ENCODE measurements around the gene ARHGAP23.

The ARHGAP23 gene

DNA sequence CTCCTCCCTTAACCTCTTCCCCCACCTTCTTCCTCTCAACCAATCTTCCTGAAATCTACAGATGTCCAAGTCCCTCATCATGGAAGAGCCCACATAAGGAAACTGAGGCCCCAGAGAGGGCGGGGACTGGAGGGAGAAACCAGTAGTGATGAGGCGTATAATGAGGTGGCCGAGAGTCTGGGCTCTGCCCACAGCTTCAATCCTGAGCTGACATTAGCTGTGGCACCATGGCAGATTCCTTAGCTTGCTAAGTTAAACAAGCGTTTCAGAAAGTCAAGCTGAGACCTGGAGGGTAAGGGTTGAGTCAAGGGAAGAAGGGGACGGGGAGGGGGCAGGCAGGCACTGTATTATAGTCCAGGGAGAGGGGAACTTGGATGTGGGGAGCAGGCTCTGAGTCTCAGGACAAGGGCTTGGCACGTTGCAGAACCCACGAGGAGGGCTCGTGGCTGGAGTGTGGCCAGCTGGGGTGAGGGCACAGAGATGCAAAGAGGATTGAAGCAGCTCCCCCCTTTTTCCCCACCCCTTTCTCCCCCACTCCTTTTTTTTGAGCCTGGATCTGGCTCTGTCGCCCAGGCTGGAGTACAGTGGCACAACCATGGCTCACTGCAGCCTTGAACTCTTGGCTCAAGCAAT, 13.3 kb downstream of the ARHGAP23 start:
- no peak for DNase-seq (ENCODE audit: low read depth in 2 of 2)

DNA sequence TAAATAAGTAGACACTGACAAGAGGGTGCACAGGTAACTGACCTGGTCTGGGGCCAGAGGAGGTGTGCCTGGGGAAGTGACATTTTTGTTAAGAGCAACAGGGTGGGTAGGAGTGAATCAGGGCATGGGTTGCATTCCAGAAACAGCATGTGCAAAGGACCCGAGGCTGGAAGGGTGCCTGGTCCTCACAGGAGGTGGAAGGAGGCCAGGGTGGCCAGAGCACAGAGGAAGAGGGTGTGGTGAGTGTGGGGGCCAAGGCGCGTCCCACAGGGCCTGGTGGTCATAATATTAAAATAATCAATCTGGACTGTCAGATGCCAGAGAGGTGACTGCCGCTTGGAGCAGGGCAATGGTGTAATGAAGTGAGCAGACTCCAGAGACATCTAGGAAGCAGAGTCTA, 14.3 kb downstream of the ARHGAP23 start:
- DNase-seq (ENCODE audit: low read depth in 2 of 2) = no peak

DNA sequence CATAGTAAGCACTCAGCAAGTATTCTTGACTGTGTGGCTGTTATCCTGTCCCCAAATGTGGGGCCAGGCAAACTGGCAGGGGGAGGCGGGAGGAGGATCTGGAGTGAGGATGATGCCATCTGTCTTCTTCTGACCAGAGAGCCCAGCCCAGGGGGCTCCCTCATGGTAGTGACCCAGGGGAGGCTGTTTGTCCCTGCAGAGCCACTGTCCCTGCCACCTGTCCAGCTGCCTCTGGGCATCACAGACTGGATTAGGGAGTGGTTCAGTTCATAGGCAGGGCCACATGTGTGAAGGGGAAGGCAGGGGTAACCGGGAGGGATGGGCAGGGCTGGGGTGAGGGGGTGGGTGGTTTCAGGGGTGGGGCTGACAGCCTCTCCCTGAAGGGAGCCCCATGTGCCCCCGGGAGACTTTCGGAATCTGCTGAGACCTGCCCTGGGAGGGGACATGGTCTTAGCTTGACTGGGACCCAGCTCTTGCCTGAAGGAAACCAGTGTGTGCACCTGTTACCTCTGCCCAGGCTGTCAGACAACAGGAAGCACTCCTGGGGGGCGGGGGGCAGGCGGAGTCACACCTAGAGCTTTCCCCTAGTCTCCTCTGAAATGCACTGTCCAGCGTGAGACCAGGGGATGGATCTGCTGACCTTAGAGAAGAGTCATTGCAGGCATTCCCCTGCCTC, 15.2 kb downstream of the ARHGAP23 start:
- DNase-seq (ENCODE audit: low read depth in 2 of 2) = no peak

DNA sequence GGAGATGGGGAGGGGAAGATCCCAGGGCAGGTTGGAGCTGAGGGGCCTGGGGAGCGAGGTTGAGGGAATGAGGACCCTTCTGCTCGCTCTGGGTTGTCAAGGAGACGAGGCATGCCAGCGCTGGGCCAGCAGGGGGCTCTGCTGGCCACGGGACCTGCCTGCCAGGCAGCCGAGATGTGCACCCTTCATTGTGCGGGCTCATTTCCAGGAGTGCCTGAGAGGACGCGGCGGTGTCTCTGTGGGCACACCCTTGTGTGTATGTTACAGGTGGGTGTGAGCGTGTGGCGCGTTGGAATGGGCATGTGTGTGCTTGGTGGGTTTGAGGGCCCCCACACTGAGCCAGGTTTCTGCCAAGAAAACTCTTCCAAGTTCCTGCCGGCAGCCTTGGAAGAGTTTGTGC, 15.9 kb downstream of the ARHGAP23 start:
- DNase-seq (ENCODE audit: low read depth in 2 of 2) = peak in 1 of 2 donors; percentile 11

DNA sequence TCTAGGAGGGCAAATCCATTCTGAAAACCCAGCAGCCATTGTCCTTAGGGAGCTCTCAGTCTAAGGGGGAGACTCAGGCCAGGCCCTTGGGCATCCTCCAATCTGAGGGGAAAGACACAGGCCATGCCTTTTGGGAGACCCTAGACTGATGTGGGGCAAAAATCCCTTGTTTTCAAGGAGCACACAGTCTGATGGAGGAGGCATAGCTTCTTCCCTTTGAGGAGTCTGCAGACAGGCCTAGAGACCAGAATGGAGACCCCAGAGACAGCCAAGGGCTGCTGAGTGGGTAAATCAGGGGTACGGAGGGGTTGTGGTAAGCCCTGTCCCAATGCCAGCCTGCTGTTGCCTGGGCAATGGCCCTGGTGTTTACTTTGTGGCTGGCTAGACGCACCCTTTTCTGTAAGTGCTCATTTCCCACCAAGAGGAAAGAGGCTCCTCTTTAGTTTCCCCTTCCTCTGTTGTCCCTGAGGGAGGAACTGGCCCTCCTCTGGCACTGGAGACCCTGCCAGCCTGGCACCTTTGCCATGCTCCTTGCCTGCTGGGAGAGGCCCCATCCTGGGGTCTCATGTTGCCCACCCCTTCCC, 19.3 kb downstream of the ARHGAP23 start:
- no peak for DNase-seq (ENCODE audit: low read depth in 2 of 2)

DNA sequence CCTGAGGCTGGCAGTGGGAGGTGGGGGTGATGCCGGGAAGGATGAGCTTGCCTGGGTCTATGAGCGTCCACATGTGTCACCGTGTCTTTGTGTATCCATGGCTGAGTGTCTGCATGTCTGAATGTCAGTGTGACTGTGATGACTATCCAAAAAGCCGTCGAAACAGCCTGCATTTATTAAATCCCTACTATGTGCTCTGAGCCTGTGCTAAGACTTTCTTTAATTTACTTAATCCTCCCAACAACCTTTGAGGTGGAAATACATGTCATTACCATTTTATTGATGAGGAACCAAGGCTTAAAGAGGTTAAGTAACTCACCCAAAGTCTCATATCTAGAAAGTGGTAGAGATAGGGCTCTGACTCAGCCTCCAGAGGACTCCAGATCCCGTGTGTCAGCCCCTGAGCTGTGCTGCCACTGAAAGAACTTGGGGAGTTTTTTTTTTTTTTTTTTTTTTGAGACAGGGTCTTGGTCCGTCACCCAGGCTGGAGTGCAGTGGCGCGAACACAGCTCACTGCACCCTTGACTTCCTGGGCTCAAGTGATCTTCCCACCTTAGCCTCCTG, 20.0 kb downstream of the ARHGAP23 start:
- no peak for DNase-seq (ENCODE audit: low read depth in 2 of 2)

DNA sequence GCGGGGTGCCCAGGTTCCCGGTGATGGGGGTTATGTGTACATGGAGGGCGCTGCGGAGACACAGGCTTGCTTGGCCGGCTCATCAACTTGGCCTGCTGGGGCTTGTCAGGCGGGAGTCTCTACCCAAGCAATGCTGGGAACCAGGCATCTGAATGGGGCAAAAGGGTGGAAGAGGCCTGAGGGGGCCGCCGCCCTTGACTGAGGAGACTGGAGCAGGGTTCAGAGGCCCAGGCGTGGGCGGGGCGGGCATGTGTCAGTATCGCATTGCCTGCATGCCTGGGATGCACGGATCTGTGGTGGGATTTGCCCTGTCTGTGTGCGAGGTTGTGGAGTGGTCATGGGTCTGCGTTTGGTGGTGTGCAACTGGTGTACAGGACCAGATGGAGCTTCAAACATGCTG, 21.1 kb downstream of the ARHGAP23 start:
- no peak for DNase-seq (ENCODE audit: low read depth in 2 of 2)

DNA sequence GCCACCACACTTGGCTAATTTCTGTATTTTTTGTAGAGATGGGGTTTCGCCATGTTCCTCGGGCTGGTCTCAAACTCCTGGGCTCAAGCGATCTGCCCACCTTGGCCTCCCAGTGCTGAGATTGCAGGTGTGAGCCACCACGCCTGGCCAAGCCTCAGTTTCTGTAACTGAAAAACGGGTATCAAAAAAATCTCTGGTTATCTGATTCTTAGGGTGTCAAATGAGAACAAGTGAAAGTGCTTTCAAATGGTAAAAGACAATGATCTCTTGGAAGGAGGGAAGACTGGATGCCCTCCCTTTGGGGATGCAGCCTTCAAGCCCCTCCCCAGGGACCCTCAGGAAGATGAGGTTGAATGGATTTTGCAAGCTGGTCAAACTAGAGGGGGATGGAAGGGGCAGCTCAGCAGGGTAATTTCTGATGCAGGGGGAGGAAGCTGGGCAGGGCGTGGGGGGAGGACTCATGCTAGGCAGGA, 22.3 kb downstream of the ARHGAP23 start:
- no peak for DNase-seq (ENCODE audit: low read depth in 2 of 2)

DNA sequence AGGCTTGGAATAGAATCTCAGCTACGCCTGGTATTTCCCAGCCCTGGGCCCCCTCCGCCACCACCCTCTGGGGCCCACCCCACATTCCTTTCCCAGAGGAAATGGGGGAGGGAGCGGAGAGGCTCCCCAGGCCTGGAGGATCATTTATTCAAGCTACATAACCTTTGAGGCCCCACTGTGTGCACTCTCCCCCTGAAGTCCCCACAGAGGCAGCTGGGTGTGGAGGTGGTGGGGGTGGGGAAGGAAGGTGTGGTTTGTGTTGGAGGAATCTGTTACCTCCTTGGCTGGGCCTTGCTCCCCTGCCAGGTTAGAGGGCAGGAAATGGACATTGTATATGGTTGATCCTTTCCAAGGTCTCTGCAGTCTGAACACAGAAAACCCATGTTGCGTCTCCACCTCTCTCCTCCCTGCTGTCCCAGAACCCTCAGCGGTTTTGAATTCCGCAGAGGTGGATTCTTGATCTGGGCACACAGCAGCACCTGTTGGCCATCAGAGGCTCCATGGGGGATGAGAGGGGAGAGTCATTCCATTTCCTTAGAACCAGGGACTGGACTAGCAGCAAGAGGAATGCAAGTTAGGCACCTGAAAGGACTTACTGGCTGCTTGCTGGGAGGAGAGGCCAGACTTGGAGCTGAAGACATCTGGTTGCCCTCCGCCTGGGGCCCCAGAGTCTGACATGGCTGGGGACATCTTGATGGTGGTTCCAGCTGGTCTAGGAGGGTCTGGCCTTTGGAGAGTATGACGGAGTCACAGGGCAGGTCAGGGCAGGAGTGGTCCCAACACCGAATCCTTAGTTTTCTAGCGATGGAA, 23.0 kb downstream of the ARHGAP23 start:
- DNase-seq (ENCODE audit: low read depth in 2 of 2) = no peak

DNA sequence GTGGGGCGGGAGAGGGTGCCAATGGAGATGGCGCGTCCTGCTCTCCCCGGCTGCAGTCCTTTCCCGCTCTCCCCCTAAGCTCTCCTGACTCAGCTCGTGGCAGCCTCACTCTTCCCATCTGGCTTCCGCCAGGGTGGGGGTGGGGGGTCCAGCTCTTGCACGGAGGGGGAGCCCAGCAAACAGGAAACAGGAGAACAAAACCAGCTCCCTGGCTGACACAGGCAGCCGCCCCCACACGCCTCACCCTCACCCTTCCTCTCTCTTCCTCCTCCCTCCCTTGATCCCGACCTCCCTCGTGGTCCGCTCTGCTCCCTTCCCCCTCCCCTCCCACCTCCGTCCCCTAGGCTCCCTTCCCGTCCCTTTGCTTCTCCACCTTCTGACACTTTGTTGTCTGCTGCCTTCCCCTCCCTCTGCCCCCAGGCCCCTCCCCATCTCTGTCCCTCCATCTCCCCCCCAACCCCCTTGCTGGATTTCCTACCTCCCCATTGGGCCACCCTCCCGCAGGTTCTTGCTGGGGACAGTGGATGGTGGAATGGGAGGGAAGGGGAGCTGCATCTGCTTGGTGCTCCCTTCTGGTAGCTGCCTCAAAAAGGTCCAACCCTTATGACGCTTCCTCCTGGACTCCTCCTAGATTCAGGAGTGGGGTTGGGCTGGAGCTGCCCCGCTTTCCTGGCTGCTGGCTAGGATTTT, 23.7 kb downstream of the ARHGAP23 start:
- no peak for DNase-seq (ENCODE audit: low read depth in 2 of 2)

DNA sequence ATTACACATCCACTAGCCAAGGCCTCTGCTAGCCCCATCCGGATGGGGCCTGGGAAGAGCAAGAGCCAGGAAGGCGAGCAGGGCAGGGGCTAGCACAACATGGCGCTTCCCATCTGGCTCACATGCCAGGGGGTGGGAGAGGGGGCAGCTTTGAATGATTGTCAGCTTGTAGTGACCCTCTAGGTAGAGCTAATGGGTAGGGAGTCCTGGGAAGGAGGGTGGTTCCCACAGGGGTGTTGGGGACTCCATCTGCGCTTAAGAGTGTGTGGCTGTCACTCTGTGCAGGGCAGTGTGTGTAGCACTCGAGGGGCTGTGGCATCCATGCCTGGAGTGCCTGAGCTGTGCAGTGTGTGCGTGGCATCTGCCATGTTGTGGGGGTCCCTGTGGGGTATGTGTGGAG, 24.5 kb downstream of the ARHGAP23 start:
- no peak for DNase-seq (ENCODE audit: low read depth in 2 of 2)

DNA sequence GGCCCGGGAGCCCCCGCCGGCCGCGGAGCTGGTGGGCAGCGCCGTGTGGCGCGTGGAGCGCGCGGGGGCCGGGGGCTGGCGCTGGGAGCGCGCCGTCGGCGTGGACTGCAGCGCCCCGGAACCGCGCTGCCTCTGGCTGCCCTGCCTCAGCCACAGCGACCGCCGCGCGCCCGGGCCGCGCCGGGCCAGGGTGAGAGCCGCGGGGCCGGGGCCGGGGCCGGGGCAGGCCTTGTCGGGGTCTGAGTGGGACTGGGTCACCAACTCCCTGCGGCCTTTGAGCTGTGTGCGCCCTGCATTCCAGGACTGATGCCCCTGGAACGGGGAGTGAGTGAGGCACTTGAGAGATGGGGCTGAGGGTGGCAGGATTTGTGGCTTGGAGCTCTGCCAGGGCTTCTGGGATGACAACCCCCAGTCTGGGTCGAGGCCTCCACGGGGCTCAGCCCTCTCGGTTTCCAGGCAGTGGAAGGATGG, 25.7 kb downstream of the ARHGAP23 start:
- no peak for DNase-seq (ENCODE audit: low read depth in 2 of 2)

DNA sequence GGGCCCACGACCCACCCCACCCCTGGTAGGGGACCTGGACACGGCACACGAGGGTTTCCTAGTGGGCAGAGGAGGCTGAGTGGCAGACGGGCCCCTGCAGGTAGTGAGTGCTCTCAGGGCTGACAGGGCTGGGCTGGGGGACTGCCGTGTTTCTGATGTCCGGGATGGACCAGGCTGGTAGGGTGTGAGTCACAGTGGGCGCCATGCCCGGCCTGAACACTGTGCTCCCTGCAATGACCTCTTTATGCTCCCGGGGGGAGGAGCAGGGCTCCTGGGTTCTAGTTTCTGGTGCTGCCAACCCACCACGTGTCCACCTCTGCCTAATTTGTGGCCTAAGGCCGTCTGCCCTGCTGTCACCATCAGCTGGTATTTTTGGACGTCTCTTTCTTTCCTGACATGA, 26.3 kb downstream of the ARHGAP23 start:
- DNase-seq (ENCODE audit: low read depth in 2 of 2) = no peak

DNA sequence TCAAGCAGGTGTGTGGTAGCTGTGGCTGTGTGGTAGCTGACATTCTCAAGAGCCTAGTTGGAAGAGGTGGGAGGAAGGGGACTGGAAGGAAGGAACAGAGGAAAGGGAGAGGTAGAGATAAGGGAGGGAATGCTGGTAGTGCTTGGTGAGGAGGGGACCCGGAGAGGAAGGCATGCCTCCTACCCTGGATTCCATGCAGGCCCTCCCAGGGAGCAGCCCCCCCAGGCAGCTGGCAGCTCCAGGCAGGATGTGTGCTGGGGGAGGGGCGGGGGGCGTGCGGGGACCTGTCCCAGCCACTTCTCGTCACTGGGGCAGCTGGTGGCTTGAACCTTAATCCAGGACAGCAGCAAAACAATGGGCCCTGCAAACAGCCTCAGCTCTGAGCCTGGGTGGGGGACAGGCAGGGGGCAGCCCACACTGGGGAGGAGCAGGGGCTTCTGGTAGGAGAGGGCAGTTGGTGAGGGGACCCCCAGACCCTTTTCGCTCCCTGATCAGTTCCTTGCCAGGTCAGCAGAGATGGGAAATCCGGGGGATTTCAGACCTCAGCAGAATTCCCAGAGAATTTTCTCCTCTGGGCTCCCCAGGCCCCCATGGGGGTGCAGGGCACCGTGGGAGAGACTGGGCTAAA, 27.1 kb downstream of the ARHGAP23 start:
- no peak for DNase-seq (ENCODE audit: low read depth in 2 of 2)

DNA sequence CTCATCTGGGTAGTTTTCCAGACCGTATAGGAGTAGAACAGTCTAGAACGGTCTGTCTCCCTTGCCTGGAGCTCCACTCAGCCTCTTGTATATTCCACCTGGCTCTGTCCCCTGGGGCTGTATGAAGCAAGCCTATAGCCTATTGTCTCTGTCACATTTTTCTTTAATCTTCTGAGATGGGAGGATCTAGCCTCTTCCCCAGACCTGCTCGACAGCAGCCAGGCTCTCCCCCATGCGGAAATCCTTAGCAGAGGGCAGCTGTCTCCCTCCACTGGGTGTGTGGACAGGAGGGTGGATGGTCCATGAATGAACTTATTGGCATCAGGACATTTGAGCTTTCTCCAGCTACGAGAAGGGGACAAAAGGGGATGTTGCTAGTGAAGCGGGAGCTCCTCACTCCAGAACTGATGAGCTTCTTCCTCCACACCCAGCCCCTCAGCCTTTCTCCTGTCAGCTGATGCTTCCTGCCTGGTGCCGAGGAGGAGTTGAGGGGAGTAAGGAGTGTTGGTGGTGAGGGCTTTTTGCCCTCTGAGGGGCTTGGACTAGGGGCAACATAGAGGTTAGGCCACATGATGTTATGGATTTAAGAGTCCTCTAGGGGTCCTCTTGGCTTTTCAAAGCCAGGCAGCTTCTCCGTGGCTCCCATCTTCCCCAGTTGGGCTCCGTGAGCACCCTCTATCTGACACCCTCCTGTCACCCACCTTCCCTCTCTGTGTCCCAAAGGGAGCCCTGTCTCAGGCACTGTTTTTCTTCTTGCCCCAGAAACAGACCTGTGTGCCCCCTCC, 28.0 kb downstream of the ARHGAP23 start:
- DNase-seq (ENCODE audit: low read depth in 2 of 2) = no peak

DNA sequence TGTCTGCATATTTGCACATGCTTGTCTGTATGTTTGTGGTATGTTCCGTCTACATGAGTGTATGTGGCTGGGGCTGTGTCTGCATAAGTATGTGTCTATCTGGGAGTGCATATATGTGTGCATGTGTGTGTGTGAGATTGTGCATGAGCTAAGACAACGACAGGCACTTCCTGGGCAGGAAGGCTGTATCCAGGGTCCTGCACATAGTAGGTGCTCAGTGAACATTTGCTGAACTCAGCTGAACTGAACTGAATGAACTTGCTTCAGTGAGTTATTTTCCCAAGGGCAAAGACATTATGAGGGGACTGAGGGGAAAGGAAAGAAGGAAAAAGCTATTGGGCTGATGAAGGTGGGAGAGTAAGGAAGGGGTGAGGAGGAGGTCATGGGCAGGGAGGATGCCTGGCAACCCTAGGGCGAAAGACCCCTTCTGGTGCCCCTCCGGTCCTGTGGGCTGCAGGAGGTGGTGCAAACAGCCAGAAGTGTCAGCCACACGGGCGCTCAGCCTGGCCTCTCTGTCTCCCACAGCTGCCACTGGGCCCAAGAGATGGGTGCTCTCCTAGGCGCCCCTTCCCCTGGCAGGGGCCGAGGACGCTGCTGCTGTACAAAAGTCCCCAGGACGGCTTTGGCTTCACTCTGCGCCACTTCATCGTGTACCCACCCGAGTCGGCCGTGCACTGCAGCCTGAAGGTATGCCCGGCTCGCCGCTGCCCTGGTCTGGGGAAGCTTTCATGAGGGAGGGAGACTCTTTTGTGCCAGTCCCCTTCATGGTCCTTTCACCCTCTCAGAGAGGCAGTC, 29.5 kb downstream of the ARHGAP23 start:
- no peak for DNase-seq (ENCODE audit: low read depth in 2 of 2)

DNA sequence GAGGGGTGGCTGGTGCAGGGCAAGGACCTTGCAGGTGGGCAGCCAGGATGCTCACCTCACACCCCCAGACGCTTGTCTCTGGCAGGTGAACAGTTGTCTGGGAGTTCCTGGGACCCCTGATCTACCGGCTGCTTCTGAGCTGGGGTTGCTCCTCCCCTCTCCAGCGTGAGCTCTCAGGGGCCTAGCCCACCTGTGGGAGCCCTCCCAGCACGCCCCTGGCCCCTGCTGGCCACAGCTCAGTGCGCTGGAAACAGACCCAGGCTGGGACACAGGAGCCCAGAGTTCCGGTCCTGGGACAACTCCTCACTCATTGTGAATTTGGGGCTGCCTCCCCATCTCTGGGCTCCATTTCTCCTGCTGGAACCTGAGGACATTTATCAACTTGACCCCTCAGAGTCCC, 30.3 kb downstream of the ARHGAP23 start:
- DNase-seq (ENCODE audit: low read depth in 2 of 2) = no peak

DNA sequence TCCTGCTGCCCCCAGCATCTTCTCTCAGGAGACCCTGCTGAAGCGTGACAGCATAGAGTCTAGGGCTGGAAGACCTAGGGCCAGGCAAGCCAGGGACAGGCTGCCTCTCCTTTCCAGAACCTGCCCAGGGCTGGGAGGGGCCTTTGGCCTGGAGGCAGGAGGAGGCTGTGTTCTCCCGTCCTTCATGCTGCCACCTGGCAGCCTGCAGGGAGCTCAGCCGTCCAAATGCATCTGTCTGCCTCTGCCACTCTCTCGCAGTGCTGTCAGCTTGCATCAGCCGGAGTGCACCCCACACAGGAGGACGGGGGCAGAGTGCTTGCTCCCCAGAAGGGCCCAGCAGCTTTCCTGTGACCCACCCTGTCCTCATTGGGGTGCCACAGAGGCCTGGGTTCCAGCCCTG, 31.3 kb downstream of the ARHGAP23 start:
- DNase-seq (ENCODE audit: low read depth in 2 of 2) = no peak

DNA sequence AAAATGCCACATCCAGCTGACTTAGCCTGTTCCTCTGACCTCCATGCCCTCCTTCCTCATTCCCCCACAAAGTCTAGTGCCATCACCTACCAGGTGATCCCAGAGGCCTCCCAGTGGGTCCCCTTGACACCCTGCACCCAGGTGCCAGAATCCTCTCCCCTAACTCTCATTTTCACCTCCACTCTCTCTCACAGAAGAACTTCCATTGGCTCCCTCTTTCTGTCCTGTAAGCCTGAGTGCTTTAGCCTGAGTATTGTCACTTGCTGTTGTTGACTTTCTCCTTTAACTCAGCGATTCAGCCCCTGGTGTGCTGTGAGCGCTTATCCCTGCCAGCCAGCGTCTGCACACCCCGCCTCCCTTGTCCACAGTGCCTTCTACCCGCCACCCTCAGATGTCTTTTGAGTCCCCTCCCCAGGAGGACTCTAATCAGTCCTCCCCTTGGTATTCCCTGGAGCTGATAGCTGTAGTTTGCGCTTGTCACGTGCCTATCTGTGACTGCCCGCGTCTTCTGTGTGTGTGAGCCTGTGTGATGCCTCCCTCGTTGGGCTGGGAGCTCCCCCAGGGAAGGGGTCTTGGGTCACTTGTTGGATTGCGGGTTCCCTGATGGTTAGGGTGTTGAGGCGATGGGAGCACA, 31.9 kb downstream of the ARHGAP23 start:
- DNase-seq (ENCODE audit: low read depth in 2 of 2) = no peak

Data from stimulated activated CD8-positive, alpha-beta memory T cell treated with anti-CD3 and anti-CD28 coated beads, Interleukin-15, amount 100 ng/mL, for 4 hours (primary cell).